HepG2 (cell line): ENCODE measurements around the gene CRIP1. TPM values are rescaled to one million over a fixed set of nuclear protein-coding genes. Genes with fewer than 3 reads are reported as not detected.
A peak's percentile ranks its signal among the peaks of the same experiment; 100 is the strongest.

Source experiments
- ASH2L ChIP-seq: fragments of 300-600, 200-600 bp; sonication (generic); IDR thresholded peaks from 2 replicates; pipeline ENCODE4 v1.7.0; 2017; ENCODE audit warnings: low read depth, mild to moderate bottlenecking, moderate library complexity, mixed read lengths, low read length; ENCODE audit not compliant: insufficient read length
- ETV6 ChIP-seq: sonication (generic); formaldehyde crosslinking; conservative IDR thresholded peaks from 2 replicates; pipeline ENCODE4 v1.4.0; 2020; ENCODE audit warnings: missing genetic modification reagents
- ISX ChIP-seq: sonication (generic); formaldehyde crosslinking; conservative IDR thresholded peaks from 2 replicates; pipeline ENCODE4 v1.5.0; 2020; ENCODE audit warnings: missing genetic modification reagents
- MED8 ChIP-seq: sonication (generic); formaldehyde crosslinking; IDR thresholded peaks from 2 replicates; pipeline ENCODE4 v1.8.1; 2023; ENCODE audit warnings: mild to moderate bottlenecking, missing genetic modification reagents; ENCODE audit not compliant: insufficient replicate concordance
- MTA3 ChIP-seq: sonication (generic); formaldehyde crosslinking; IDR thresholded peaks from 2 replicates; pipeline ENCODE4 v1.4.0; 2020; ENCODE audit warnings: missing genetic modification reagents
- NFE2 ChIP-seq: sonication (generic); formaldehyde crosslinking; IDR thresholded peaks from 2 replicates; pipeline ENCODE4 v1.4.0; 2020; ENCODE audit warnings: missing genetic modification reagents
- PITX1 ChIP-seq: sonication (generic); formaldehyde crosslinking; IDR thresholded peaks from 2 replicates; pipeline ENCODE4 v1.5.1; 2020; ENCODE audit warnings: mild to moderate bottlenecking, missing genetic modification reagents
- RBM39 ChIP-seq: fragments of 200-400 bp; formaldehyde crosslinking; IDR thresholded peaks from one replicate; pipeline ENCODE4 v1.6.1; 2018; ENCODE audit warnings: antibody characterized with exemption, mild to moderate bottlenecking, low read depth, low read length; ENCODE audit not compliant: poor library complexity, severe bottlenecking
- SAP130 ChIP-seq: IDR thresholded peaks from 2 replicates; pipeline ENCODE4 v1.6.1; 2016; ENCODE audit warnings: low read depth
- SUZ12 ChIP-seq: fragments of 150-350 bp; IDR thresholded peaks from 2 replicates; pipeline ENCODE4 v1.6.1; 2014; ENCODE audit warnings: low read depth, low read length
- ZKSCAN8 ChIP-seq: IDR thresholded peaks from 2 replicates; pipeline ENCODE4 v1.6.1; 2016; ENCODE audit warnings: borderline replicate concordance, missing genetic modification reagents, missing compliant biosample characterization
- ZNF143 ChIP-seq: sonication (generic); formaldehyde crosslinking; IDR thresholded peaks from 2 replicates; pipeline ENCODE4 v1.4.0; 2020; ENCODE audit warnings: missing genetic modification reagents
- ZNF281 ChIP-seq: sonication (generic); formaldehyde crosslinking; IDR thresholded peaks from 2 replicates; pipeline ENCODE4 v1.4.0; 2020; ENCODE audit warnings: missing genetic modification reagents, borderline replicate concordance
- ZNF3 ChIP-seq: IDR thresholded peaks from 2 replicates; pipeline ENCODE4 v1.7.0; 2017; ENCODE audit warnings: inconsistent platforms
- ZNF318 ChIP-seq: sonication (generic); formaldehyde crosslinking; IDR thresholded peaks from 2 replicates; pipeline ENCODE4 v1.4.0; 2020; ENCODE audit warnings: mild to moderate bottlenecking, missing genetic modification reagents
- ZSCAN21 ChIP-seq: sonication (generic); formaldehyde crosslinking; IDR thresholded peaks from 2 replicates; pipeline ENCODE4 v1.8.0; 2022; ENCODE audit warnings: mild to moderate bottlenecking, missing genetic modification reagents, moderate library complexity, borderline replicate concordance
- polyA plus RNA-seq, 8 experiments: library from polyadenylated mRNA; depleted of rRNA in 3 of 8; stranded (reverse) in 7 of 8; unstranded in 1 of 8; fragments of >200 nt; fragmentation: Illumina TruSeq in 4 of 8; extraction: Trizol in 4 of 8; gene quantifications; 2 replicates each; pipeline versions ENCODE4 v1.2.1 to v1.2.3, GENCODE V29; 2011 to 2016; ENCODE audit warnings: low read depth in 4 of 8, missing spikeins in 1 of 8, mixed read lengths in 1 of 8; ENCODE audit not compliant: insufficient read depth in 1 of 8
- total RNA-seq, 5 experiments: library from RNA; depleted of rRNA; stranded (reverse); fragments of >200 nt; fragmentation: Illumina TruSeq; extraction: Trizol; gene quantifications; 2 replicates each; pipeline ENCODE4 v1.2.3, GENCODE V29; 2016; ENCODE audit warnings: low read depth in 1 of 5
- TF ChIP-seq, protein P1 (sequence below): sonication (generic); formaldehyde crosslinking; conservative IDR thresholded peaks from 2 replicates; pipeline ENCODE4 v1.8.0; 2022; ENCODE audit warnings: low read depth, missing genetic modification reagents

CRIP1 gene
- total and polyA plus RNA-seq, 2 of the 13 experiments (the other 11 are each of a cell fraction or from before 2014, with no cell fraction given) = 53.9 to 59.5 TPM

- TF ChIP-seq ZNF318 (CRISPR knock-in tag) (peak; percentile 96; the same call in 1 of the 2 replicates), ISX (CRISPR knock-in tag) (no peak), SUZ12 (no peak), ZNF143 (CRISPR knock-in tag) (no peak), PITX1 (CRISPR knock-in tag) (peak; percentile 44; the same call in 1 of the 2 replicates), ETV6 (no peak; the same call in 1 of the 2 replicates), SAP130 (peak; percentile 91), ZNF281 (CRISPR knock-in tag) (no peak), ASH2L (peak; percentile 24), MED8 (CRISPR knock-in tag) (peak; percentile 64), ZNF3 (CRISPR knock-in tag) (no peak), ZSCAN21 (CRISPR knock-in tag) (peak; percentile 89; the same call in 1 of the 2 replicates), MTA3 (CRISPR knock-in tag) (no peak), ZKSCAN8 (CRISPR knock-in tag) (peak; percentile 44; the same call in 1 of the 2 replicates), RBM39 (peak; percentile 92), NFE2 (no peak)
- TF ChIP-seq, protein P1, sequence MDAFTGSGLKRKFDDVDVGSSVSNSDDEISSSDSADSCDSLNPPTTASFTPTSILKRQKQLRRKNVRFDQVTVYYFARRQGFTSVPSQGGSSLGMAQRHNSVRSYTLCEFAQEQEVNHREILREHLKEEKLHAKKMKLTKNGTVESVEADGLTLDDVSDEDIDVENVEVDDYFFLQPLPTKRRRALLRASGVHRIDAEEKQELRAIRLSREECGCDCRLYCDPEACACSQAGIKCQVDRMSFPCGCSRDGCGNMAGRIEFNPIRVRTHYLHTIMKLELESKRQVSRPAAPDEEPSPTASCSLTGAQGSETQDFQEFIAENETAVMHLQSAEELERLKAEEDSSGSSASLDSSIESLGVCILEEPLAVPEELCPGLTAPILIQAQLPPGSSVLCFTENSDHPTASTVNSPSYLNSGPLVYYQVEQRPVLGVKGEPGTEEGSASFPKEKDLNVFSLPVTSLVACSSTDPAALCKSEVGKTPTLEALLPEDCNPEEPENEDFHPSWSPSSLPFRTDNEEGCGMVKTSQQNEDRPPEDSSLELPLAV (CRISPR knock-in tag) = no peak; the same call in 1 of the 2 replicates
These were observed 4.1 kb downstream of the CRIP1 start, which contains the start of gene TEDC1 (continued) for GRCh38 chr14:105490572-105491365.
